HG02798 (cell line): ENCODE data around the gene SH3PXD2A.

Experiments used
- ATAC-seq: cut with Tn5 transposase; IDR thresholded peaks from one replicate; pipeline ENCODE4 v1.9.1; 2021; ENCODE audit warnings: mild to moderate bottlenecking; ENCODE audit not compliant: unreplicated experiment, poor library complexity

SH3PXD2A gene

DNA sequence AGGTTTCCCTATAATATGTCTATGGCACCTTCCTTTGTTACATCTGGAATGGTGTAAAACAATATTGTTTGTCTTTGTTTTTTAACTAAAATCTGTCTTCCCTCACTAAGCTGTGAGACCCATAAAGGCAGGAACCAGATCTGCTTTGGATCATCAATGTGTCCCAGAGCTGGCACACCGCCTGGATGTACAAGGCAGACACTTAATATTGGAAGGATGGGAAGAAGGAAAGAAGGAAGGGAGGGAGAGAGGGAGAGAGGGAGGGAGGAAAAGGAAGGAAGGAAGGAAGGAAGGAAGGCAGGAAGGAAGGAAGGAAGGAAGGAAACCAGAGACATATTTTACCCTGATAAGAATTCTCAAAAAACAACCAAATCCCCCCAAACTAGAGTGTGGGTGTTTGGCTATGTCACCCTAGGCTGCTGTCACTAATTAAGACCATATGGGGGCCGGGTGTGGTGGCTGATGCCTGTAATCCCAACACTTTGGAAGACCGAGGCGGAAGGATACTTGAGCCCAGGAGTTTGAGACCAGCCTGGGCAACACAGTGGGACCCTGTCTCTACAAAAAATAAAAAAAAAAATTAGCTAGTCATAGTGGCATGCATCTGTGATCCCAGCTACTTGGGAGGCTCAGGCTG is 59.6 kb downstream of the SH3PXD2A start:
- ATAC-seq = no peak

GRCh38 chr10:103794996-103795395 is 60.4 kb downstream of the SH3PXD2A start:
- no peak for ATAC-seq

DNA sequence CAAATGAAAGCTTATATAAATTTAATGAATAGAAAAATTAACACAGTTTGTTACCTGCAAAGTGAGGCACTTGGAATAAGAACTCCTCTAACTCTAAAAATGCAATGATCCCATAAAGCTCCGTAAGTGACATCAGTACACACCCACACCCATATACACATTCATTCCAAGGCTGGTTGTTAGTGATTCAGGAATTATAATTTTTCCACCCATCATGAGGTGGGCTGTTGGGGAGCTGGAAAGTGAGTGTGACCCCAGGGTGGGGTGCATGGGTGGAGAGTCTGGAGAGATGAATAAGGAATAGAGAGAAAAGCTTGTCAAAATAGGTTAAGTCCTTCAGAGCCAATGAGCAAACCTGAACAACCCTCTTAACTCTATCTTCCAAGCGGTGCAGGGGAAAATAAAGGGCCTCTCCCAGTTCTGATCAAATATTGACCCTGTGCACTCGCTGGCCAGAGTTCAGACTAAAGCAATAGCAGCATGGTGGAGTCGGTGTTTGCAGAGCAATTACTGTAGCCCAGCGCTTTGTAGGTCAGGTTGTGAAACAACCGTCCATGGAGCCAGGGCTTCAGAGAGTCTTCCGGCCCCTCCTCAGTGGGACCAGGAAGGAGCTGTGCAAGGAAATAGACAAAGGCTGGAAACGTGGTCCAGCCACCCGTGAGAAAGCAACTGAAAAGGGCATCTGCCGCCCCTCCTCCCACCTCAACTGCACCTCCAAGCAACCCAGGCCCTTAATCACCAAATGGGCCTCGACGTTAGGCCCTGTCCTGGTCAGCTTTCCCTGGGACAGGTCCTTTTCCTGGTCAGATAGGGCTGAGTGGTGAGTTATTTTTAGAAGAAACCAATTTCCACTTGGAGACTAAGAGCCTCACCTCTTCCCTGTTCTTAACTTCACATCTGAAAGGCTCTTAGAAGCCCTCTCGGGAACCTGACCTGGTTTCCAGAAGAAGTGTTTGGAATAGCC is 61.2 kb downstream of the SH3PXD2A start:
- ATAC-seq = no peak

DNA sequence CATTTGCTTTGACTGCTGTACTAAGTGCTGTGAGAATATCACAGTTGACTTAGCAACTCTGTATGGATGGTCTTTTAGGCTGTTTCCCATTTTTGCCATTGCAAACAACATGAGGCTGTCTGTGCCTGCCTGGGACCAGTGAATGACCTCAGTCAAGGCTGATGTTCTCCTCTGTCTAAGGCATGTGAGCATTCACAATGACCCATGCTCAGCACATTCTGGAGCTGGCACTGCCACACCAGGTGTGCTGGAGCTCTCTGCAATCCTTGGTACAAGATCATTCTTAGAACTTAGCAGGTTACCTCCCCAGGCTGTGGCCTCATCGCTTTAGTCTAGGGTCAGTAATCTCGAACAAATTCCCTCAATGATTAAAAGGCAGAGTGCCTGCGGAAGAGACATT is 61.9 kb downstream of the SH3PXD2A start:
- no peak for ATAC-seq

GRCh38 chr10:103792547-103792946 is 62.8 kb downstream of the SH3PXD2A start:
- no peak for ATAC-seq

DNA sequence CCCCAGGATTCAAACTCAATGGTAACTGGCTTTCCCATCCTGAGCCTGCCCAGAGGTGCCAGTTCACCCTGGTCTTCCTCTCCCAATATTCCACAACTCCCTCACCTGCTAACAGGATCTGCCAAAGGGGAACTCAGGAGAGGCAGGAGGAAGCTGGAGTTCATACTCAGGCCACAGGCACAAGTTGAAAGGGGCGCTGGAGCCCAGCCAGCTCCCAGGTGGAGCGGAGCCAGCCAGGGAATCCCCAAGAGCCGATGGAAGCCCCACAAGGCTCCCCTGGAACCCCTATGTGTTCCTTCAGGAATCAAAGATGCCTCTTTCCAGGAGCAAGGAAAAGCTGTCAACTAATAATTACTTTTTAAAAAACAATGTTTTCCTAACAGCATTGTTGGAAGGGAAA is 63.5 kb downstream of the SH3PXD2A start:
- ATAC-seq = no peak

GRCh38 chr10:103791291-103791690 is 64.1 kb downstream of the SH3PXD2A start:
- ATAC-seq = no peak

GRCh38 chr10:103790580-103790979 is 64.8 kb downstream of the SH3PXD2A start:
- no peak for ATAC-seq

DNA sequence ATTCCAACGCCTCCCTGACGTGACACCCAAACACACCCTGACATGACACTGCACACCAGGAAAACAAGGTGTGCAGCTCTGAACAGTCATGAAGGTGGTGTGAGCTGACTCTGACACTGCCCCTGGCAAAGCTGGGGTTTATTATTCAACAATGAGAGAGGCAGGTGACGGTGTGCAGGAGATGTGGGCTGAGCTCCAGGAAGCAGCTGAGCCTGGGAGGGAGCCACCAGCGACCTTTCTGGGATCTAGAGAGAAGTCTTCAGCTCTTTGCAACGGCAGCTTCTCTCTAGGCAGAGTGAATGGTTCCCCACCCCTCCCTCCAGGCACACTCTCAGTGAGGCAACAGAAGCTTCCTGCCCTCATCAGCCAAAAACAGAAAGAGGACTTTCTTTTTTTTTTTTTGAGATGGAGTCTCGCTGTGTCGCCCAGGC is 65.6 kb downstream of the SH3PXD2A start:
- no peak for ATAC-seq

GRCh38 chr10:103789161-103789560 is 66.2 kb downstream of the SH3PXD2A start:
- no peak for ATAC-seq

DNA sequence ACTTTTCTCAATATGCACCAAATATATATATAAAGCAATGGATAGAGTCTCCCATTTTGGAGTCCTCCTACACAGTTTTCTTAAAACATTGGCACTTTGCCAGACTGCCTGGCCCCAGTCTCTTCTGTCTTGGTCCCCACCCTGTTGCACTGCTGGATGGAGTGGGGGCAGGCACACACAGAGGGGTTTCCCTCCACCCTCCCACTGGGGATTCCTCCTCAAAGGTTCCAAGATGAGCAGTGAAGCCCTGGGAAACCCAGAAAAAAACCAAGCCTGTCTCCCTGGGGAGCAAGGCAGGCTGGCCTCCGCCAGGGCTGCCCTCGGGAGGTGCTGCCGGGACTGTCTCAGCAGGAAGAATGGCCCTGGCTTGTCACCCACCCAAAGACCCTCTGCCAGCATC is 68.0 kb downstream of the SH3PXD2A start:
- no peak for ATAC-seq

DNA sequence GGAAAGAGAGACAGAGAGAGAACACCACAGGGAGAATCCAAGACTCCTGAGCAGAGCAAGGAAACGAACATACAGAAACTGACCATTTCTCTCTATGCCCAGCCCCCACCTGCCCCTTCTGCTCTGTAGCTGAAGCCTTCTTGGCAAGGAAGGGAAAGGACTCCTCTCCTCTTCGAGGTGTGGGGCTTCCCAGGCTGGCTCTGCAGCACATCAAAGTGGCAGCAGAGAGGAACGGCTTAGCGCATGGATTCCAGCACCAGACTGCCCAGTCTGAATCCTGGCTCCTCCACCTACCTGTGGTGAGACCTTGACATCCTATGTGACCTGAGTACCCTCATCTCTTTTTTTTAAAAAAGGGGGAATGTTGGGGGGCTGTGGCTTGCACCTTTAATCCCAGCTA is 69.4 kb downstream of the SH3PXD2A start:
- ATAC-seq = no peak

DNA sequence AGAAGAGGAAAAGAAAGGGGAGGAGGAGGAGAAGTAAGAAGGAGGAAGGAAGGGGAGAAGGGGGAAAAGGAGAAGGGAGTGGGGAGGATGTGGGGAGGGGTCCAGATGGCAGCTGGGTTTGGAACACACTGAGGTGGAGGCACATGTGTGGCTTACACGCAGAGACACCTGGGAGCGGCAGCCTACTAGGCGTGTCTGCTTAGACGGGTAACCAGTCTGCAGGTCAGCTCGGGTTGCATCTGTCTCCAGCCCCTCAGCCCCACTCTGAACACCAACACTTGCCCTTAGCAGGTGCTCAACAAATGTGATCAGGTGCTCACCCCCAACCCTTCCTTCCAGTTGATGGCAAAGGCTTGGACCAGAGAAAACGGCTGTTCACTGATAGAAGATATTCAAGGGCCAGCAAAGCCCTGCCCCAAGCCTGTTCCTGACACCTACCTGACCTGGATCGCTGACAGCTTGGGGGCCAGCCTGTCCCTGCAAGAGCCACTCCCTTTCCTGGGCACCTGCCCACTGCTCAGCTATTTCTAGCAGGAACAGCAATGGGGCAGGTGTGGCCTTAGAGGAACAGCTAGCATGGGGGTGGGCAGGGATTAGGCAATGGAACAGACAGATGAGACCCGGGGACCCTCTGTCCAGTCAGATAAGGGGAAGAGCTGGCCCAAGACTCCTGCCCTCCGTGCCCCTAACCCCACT is 70.5 kb downstream of the SH3PXD2A start:
- ATAC-seq = no peak

DNA sequence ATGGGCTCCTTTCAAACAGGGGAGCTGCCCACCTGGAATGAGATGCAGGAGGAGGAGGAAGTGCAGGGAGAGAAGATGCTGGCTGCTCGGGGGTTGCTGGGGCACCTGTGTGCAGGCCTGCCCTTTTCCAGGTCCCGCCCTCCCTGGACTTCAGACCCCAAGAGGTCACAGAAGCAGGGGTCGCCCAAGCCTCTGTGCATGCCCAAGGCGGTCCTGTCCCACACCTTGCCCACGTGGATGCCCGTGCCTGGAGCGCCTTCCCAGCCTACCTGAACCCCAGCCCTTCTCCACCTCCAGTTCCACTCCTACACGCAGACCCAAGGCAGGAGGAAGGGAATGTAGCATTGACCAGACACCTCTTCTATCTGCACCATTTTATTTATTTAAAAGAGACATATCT is 71.3 kb downstream of the SH3PXD2A start:
- ATAC-seq = no peak

- ATAC-seq = no peak
Measured at GRCh38 chr10:103783681-103784080, 71.7 kb downstream of the SH3PXD2A start.

DNA sequence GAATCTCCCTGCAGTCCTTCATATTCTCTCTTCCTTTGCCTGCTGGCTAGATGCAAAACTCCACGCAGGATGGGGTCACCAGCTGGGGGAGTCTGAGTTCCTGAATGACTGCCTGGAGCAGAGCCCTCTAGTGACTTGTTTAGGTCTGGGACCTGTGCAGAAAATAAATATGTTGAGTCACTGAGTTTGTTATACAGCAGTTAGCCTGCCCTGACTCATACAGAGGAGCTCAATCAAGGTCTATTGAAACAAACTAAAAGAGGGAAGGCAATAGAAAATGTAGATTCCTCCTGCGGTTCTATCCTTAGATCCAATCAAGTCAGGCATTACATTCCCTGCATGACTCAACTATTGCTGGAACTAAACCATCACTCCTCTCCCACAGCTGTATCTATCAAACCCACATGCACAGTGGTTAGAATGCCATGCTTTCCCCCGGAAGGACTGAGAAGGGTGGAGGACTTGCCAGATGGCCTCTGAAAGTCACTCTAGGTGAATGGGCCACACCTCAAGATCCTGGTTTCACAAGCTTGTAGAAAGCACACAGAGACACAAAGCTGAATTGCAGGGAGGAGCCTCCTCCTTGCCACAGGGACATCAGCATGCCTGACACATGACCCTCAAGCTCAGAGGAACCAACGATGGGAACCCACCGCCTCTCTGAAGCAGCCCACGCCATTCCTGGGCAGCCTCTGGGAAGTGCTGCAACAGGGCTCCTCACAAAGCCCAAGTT is 73.9 kb downstream of the SH3PXD2A start:
- ATAC-seq = no peak

- no peak for ATAC-seq
Measured at GRCh38 chr10:103780242-103781149, 74.9 kb downstream of the SH3PXD2A start.

DNA sequence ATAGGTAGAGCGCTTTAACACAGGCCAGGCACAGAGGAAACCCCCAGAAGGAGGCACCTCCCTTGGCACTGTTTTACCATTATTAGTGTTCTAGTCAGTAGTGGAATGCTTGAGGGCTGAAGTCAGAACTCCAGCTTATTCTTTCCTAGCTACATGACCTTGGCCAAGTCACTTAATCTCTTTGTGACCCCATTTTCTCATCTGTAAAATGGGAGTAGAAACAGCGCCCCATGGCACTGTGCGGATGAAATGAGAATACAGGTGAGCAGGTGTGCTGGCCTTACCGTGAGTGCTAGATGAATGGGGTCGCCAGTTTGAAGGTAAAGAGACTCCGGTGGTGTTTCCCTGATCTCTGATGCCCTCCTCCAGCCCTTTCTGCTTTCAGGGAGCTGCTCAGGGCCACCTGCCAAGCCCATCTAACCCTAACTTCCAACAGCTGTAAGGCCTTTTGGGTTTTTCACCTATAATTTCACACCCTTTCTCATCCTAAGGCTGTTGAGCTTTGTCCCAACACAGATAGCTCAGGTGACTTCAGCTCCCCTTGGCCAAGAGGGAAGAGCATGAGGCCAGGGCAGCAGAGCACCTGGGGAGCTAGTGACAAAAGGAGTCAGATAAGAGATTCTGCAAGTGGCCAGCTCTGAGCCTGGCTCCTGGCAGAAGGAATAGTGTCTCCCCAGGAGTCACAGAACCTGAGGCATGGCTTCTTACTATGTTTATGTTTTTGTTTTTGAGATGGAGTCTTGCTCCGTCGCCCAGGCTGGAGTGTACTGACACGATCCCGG is 76.8 kb downstream of the SH3PXD2A start:
- no peak for ATAC-seq
